ENCODE data around the gene OSR1. TPM values are rescaled to one million over a fixed set of nuclear protein-coding genes. Genes with fewer than 3 reads are reported as not detected.

Gene OSR1
- total and polyA plus RNA-seq, 9 of the 15 experiments (the other 6 are each of a cell fraction or from before 2014, with no cell fraction given), result not detected

- Histone ChIP-seq H3K9me1 (ENCODE audit: control insufficient read depth, insufficient read depth, low read length) (no peaks in the 10 kb centered on the region), H3K9ac (ENCODE audit: insufficient read depth in 1 of 2, low read depth in 2 of 2, low read length in 2 of 2) (no peak overlapping the region), H3K4me1 (replicated peaks in 1 of 2; ENCODE audit: control insufficient read depth in 2 of 2, insufficient read depth in 2 of 2, low read length in 2 of 2) (peaks cover 0 to 12% of the 10 kb centered on the region in 2 experiments; a peak in 1 of 5 replicates), H3K4me3 (no peak overlapping the region), H4K20me1 (replicated peaks; ENCODE audit: control insufficient read depth, insufficient read depth, low read length) (no peaks in the 10 kb centered on the region), H3K9me3 (replicated peaks; ENCODE audit: control insufficient read depth, insufficient read depth, low read depth, low read length) (no peaks in the 10 kb centered on the region), H3K36me3 (ENCODE audit: control insufficient read depth, insufficient read depth, low read length) (no peaks in the 10 kb centered on the region), H2AFZ (ENCODE audit: low read depth, low read length) (peak overlapping the region; percentile 38; the same call in 1 of the 2 replicates), H3K27me3 (ENCODE audit: control insufficient read depth in 2 of 2, insufficient read depth in 2 of 2, low read length in 2 of 2) (peaks cover 30 to 49% of the 10 kb centered on the region in 2 experiments; a peak in 4 of 5 replicates), H3K4me2 (ENCODE audit: insufficient read depth, low read length) (peak overlapping the region; percentile 56; the same call in 1 of the 2 replicates), H3K79me2 (ENCODE audit: control insufficient read depth, insufficient read depth, low read length) (no peaks in the 10 kb centered on the region), H3K27ac (ENCODE audit: extremely low read depth, low read depth, low read length) (no peak overlapping the region)
- BruUV-seq (replicated peaks), result no TSS peak
- DNase-seq (ENCODE audit: extremely low read depth in 1 of 4, low spot score in 3 of 4) (no peak), FAIRE-seq (peak; percentile 46), ATAC-seq (no peak)
- CTCF ChIA-PET (ENCODE audit: low intra/inter-chr PET ratio), result interaction anchor here (1.0 to 2.4 kb wide), 3 partner anchors 501 to 841 kb away, joined by 3 to 18 read pairs (median 5); no protein-coding TSS in a partner anchor
- intact Hi-C loops (cut with micrococcal nuclease) (loop anchor here (2.0 to 10.0 kb wide), 4 partner anchors 303 to 927 kb away; no protein-coding TSS in a partner anchor), in situ Hi-C loops (cut with MboI) (loop anchor here (25.0 kb wide), 1 partner anchor 925 kb away; no protein-coding TSS in a partner anchor)
- POLR2A ChIA-PET, result no interaction called here
- WGBS (ENCODE audit: insufficient coverage, low coverage, missing lambda C conversion rate), result 6% methylated on average over 16 of the region's 16 CpGs
- TF ChIP-seq GATAD2B (IDR thresholded peaks at IDR 0.05; ENCODE audit: borderline replicate concordance) (no peak), ZSCAN32 (CRISPR knock-in tag; IDR thresholded peaks at IDR 0.05) (no peak), JUND (IDR thresholded peaks at IDR 0.05; ENCODE audit: borderline replicate concordance, low read depth, low read length) (no peak), JUND (tag; IDR thresholded peaks at IDR 0.05; ENCODE audit: borderline replicate concordance, low read depth, low read length) (no peak), KLF16 (IDR thresholded peaks at IDR 0.05) (no peak), TFAM (CRISPR knock-in tag; conservative IDR thresholded peaks at IDR 0.05) (no peak), STAT6 (CRISPR knock-in tag; IDR thresholded peaks at IDR 0.05) (no peak), RNF219 (CRISPR knock-in tag; IDR thresholded peaks at IDR 0.05) (no peak), ZNF217 (CRISPR knock-in tag; IDR thresholded peaks at IDR 0.05) (no peak), WHSC1 (IDR thresholded peaks at IDR 0.05; ENCODE audit: low read length) (no peak), BRF1 (IDR thresholded peaks at IDR 0.05; ENCODE audit: borderline replicate concordance, extremely low read depth, insufficient read length) (no peak), CBFB (CRISPR knock-in tag; IDR thresholded peaks at IDR 0.05) (no peak), SRSF1 (IDR thresholded peaks at IDR 0.05; ENCODE audit: low read depth, low read length) (no peak)
- TF ChIP-seq, protein P1, sequence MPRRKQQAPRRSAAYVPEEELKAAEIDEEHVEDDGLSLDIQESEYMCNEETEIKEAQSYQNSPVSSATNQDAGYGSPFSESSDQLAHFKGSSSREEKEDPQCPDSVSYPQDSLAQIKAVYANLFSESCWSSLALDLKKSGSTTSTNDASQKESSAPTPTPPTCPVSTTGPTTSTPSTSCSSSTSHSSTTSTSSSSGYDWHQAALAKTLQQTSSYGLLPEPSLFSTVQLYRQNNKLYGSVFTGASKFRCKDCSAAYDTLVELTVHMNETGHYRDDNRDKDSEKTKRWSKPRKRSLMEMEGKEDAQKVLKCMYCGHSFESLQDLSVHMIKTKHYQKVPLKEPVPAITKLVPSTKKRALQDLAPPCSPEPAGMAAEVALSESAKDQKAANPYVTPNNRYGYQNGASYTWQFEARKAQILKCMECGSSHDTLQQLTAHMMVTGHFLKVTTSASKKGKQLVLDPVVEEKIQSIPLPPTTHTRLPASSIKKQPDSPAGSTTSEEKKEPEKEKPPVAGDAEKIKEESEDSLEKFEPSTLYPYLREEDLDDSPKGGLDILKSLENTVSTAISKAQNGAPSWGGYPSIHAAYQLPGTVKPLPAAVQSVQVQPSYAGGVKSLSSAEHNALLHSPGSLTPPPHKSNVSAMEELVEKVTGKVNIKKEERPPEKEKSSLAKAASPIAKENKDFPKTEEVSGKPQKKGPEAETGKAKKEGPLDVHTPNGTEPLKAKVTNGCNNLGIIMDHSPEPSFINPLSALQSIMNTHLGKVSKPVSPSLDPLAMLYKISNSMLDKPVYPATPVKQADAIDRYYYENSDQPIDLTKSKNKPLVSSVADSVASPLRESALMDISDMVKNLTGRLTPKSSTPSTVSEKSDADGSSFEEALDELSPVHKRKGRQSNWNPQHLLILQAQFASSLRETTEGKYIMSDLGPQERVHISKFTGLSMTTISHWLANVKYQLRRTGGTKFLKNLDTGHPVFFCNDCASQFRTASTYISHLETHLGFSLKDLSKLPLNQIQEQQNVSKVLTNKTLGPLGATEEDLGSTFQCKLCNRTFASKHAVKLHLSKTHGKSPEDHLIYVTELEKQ (CRISPR knock-in tag; IDR thresholded peaks at IDR 0.05), result no peak
These were observed 3.8 kb upstream of the OSR1 start for GRCh38 chr2:19362094-19362754.
